B cell (primary cell): ENCODE measurements around the gene AAK1. TPM values are rescaled to one million over a fixed set of nuclear protein-coding genes. Genes with fewer than 3 reads are reported as not detected.

Source experiments
- ATAC-seq: fragments of 200-7000 bp; cut with Tn5 transposase; one replicate; pipeline ENCODE4 v1.10.0; 2021; ENCODE audit warnings: low read depth, mild to moderate bottlenecking, moderate number of reproducible peaks, moderate library complexity
- CTCF ChIA-PET: fragments of 350-600 bp; sonication (Branson Sonifier 250); formaldehyde crosslinking; loops from one replicate; lab custom pipeline; 2021; ENCODE audit warnings: antibody characterized with exemption, inconsistent platforms; lab: Charles Lee
- POLR2A ChIA-PET: fragments of 350-600 bp; sonication (Branson Sonifier 250); formaldehyde crosslinking; loops from one replicate; lab custom pipeline; 2021; ENCODE audit warnings: antibody characterized with exemption; lab: Charles Lee
- DNase-seq: peaks from one replicate; pipeline ENCODE4 v3.0.0; 2013
- H2AFZ ChIP-seq: 2 replicates; pipeline ENCODE4 v1.6.1; 2012; ENCODE audit warnings: mild to moderate bottlenecking, low read depth, low read length; ENCODE audit not compliant: insufficient read depth, poor library complexity, severe bottlenecking
- H3K27ac ChIP-seq, 2 donors: 1 replicate in 1 of 2; 2 replicates in 1 of 2; pipeline ENCODE4 v1.5.1; 2012 to 2013; ENCODE audit warnings: low read length in 2 of 2, mild to moderate bottlenecking in 2 of 2, moderate library complexity in 1 of 2
- H3K27me3 ChIP-seq, 4 experiments: fragments of 200-600 bp in 1 of 4; sonication (generic) in 1 of 4; replicated peaks in 1 of 4; 1 replicate in 2 of 4; 2 replicates in 2 of 4; pipeline versions ENCODE4 v1.6.1 to v1.7.0; 2013 to 2016; ENCODE audit warnings: low read length in 3 of 4, mild to moderate bottlenecking in 2 of 4, mixed read lengths in 1 of 4, moderate library complexity in 1 of 4; ENCODE audit not compliant: insufficient read depth in 4 of 4, control insufficient read depth in 3 of 4; ENCODE audit errors: control extremely low read depth in 1 of 4
- H3K36me3 ChIP-seq, 2 experiments: replicated peaks in 1 of 2; 1 replicate in 1 of 2; 2 replicates in 1 of 2; pipeline versions ENCODE4 v1.6.1 to v1.7.1; 2013; ENCODE audit warnings: low read length in 1 of 2; ENCODE audit not compliant: insufficient read depth in 2 of 2, control insufficient read depth in 1 of 2; ENCODE audit errors: control extremely low read depth in 1 of 2, extremely low read depth in 1 of 2
- H3K4me1 ChIP-seq, 2 donors: fragments of 200-600 bp in 1 of 2; sonication (generic) in 1 of 2; 1 replicate in 1 of 2; 2 replicates in 1 of 2; pipeline versions ENCODE4 v1.5.1 to v1.6.1; 2013 to 2017; ENCODE audit warnings: low read length in 2 of 2; ENCODE audit not compliant: control insufficient read depth in 2 of 2, insufficient read depth in 2 of 2
- H3K4me2 ChIP-seq: replicated peaks from 2 replicates; pipeline ENCODE3; 2012; ENCODE audit warnings: mild to moderate bottlenecking, low read depth, low read length; ENCODE audit not compliant: poor library complexity, severe bottlenecking
- H3K4me3 ChIP-seq, 5 experiments: fragments of 200-600 bp in 1 of 5; sonication (generic) in 1 of 5; 1 replicate in 3 of 5; 2 replicates in 2 of 5; pipeline versions ENCODE4 v1.5.1 to v1.7.0; 2011 to 2016; ENCODE audit warnings: low read length in 4 of 5, mild to moderate bottlenecking in 4 of 5, low read depth in 2 of 5, control low read depth in 1 of 5, moderate library complexity in 1 of 5; ENCODE audit not compliant: insufficient read depth in 1 of 5; ENCODE audit errors: control extremely low read depth in 1 of 5, extremely low read depth in 1 of 5
- H3K79me2 ChIP-seq: fragments of 200-600 bp; sonication (generic); one replicate; pipeline ENCODE4 v1.6.0; 2016; ENCODE audit warnings: low read length; ENCODE audit not compliant: control insufficient read depth, insufficient read depth
- H3K9ac ChIP-seq: fragments of 200-600 bp; sonication (generic); 2 replicates; pipeline ENCODE4 v1.6.1; 2017; ENCODE audit warnings: mild to moderate bottlenecking, low read length, moderate library complexity
- H3K9me3 ChIP-seq, 3 donors: one replicate each; pipeline versions ENCODE4 v1.6.1 to v1.7.1; 2013; ENCODE audit warnings: low read length in 2 of 3; ENCODE audit not compliant: control insufficient read depth in 2 of 3, insufficient read depth in 1 of 3; ENCODE audit errors: control extremely low read depth in 1 of 3
- H4K20me1 ChIP-seq: 2 replicates; pipeline ENCODE4 v1.6.0; 2012; ENCODE audit warnings: mild to moderate bottlenecking, low read length; ENCODE audit not compliant: insufficient read depth, control insufficient read depth, poor library complexity, severe bottlenecking
- H3K27ac Mint-ChIP-seq: one replicate; pipeline ENCODE4 v1.8.0; 2021; ENCODE audit warnings: mixed read lengths
- H3K27me3 Mint-ChIP-seq: one replicate; pipeline ENCODE4 v1.8.0; 2021; ENCODE audit warnings: mixed read lengths
- H3K4me1 Mint-ChIP-seq: one replicate; pipeline ENCODE4 v1.8.0; 2021; ENCODE audit warnings: mixed read lengths
- H3K4me3 Mint-ChIP-seq: one replicate; pipeline ENCODE4 v1.8.0; 2021; ENCODE audit warnings: mixed read lengths
- H3K9me3 Mint-ChIP-seq: one replicate; pipeline ENCODE4 v1.8.0; 2022; ENCODE audit warnings: mixed read lengths; ENCODE audit not compliant: insufficient read depth
- CTCF ChIP-seq: fragments of 200-600 bp; IDR thresholded peaks from one replicate; pipeline ENCODE4 v1.8.0; 2022; ENCODE audit warnings: antibody characterized with exemption, mild to moderate bottlenecking
- EZH2 ChIP-seq: IDR thresholded peaks from 2 replicates; pipeline ENCODE4 v1.6.1; 2012; ENCODE audit warnings: borderline replicate concordance, low read depth, mild to moderate bottlenecking, moderate library complexity, low read length; ENCODE audit not compliant: insufficient read depth, poor library complexity, severe bottlenecking
- WGBS: methylation state at CpG from one replicate; pipeline ENCODE4 v1.1.5; 2013; ENCODE audit warnings: missing lambda C conversion rate; ENCODE audit not compliant: insufficient coverage; 5-methylcytosine and 5-hydroxymethylcytosine counted together
- intact Hi-C: fragments of 100-400 bp; cut with micrococcal nuclease; formaldehyde crosslinking; loops from one replicate; pipeline ENCODE4 v1.10.0; 2022
- polyA plus RNA-seq: library from polyadenylated mRNA; depleted of rRNA; stranded (reverse); fragments of >200 nt; gene quantifications from 2 replicates; pipeline ENCODE4 v1.2.3, GENCODE V29; 2012
- total RNA-seq, 2 donors: library from RNA; stranded (reverse); fragments of 120-200 nt in 1 of 2; gene quantifications; 1 replicate in 1 of 2; 2 replicates in 1 of 2; pipeline versions ENCODE4 v1.2.3 to v1.2.4, GENCODE V29; 2013 to 2022

The AAK1 gene
- total and polyA plus RNA-seq, 2 donors (not counting 1 experiment from before 2014, with no cell fraction given): 2.4 to 7.2 TPM

GRCh38 chr2:69518841-69519240, 124.7 kb downstream of the AAK1 start:
- H3K27ac Mint-ChIP-seq: no peak overlapping the region
- H4K20me1 ChIP-seq: no peaks in the 10 kb centered on the region
- no peaks in the 10 kb centered on the region for H3K36me3 ChIP-seq
- intact Hi-C loops: no loop called here
- H3K27me3 ChIP-seq: no peaks in the 10 kb centered on the region
- WGBS: 98% methylated on average over 6 of the region's 6 CpGs
- no peaks in the 10 kb centered on the region for H3K9me3 Mint-ChIP-seq
- H3K79me2 ChIP-seq: no peaks in the 10 kb centered on the region
- no peak overlapping the region for H3K4me2 ChIP-seq
- no peak overlapping the region for H3K9ac ChIP-seq
- DNase-seq (no peak), ATAC-seq (no peak)
- no peak overlapping the region for H3K27ac ChIP-seq
- no peaks in the 10 kb centered on the region for H3K4me1 ChIP-seq
- no peaks in the 10 kb centered on the region for H3K27me3 Mint-ChIP-seq
- H3K4me3 Mint-ChIP-seq: no peak overlapping the region
- POLR2A ChIA-PET: no interaction called here
- H3K4me1 Mint-ChIP-seq: no peaks in the 10 kb centered on the region
- CTCF ChIA-PET: no interaction called here
- no peaks in the 10 kb centered on the region for H3K9me3 ChIP-seq
- H2AFZ ChIP-seq: no peak overlapping the region
- no peak overlapping the region for H3K4me3 ChIP-seq
- TF ChIP-seq EZH2: no peak
- no peak for TF ChIP-seq CTCF

GRCh38 chr2:69517410-69517809, 126.1 kb downstream of the AAK1 start:
- no peak overlapping the region for H3K9ac ChIP-seq
- TF ChIP-seq CTCF (no peak), EZH2 (no peak)
- no peak overlapping the region for H3K27ac Mint-ChIP-seq
- WGBS: 100% methylated on average over 2 of the region's 7 CpGs
- no peak for DNase-seq
- no peak overlapping the region for H2AFZ ChIP-seq
- no peaks in the 10 kb centered on the region for H3K9me3 Mint-ChIP-seq
- H3K4me1 Mint-ChIP-seq: no peaks in the 10 kb centered on the region
- no peak overlapping the region for H3K4me2 ChIP-seq
- no peak overlapping the region for H3K27ac ChIP-seq
- no peaks in the 10 kb centered on the region for H3K4me1 ChIP-seq
- H3K4me3 ChIP-seq: no peak overlapping the region
- POLR2A ChIA-PET: no interaction called here
- H3K27me3 Mint-ChIP-seq: no peaks in the 10 kb centered on the region
- H3K9me3 ChIP-seq: no peaks in the 10 kb centered on the region
- no peaks in the 10 kb centered on the region for H4K20me1 ChIP-seq
- no peak overlapping the region for H3K4me3 Mint-ChIP-seq
- no peaks in the 10 kb centered on the region for H3K27me3 ChIP-seq
- CTCF ChIA-PET: no interaction called here
- no peak for ATAC-seq
- intact Hi-C loops: no loop called here
- H3K36me3 ChIP-seq: no peaks in the 10 kb centered on the region
- H3K79me2 ChIP-seq: no peaks in the 10 kb centered on the region
